ENCODE results near the gene STC2.

Gene STC2

DNA sequence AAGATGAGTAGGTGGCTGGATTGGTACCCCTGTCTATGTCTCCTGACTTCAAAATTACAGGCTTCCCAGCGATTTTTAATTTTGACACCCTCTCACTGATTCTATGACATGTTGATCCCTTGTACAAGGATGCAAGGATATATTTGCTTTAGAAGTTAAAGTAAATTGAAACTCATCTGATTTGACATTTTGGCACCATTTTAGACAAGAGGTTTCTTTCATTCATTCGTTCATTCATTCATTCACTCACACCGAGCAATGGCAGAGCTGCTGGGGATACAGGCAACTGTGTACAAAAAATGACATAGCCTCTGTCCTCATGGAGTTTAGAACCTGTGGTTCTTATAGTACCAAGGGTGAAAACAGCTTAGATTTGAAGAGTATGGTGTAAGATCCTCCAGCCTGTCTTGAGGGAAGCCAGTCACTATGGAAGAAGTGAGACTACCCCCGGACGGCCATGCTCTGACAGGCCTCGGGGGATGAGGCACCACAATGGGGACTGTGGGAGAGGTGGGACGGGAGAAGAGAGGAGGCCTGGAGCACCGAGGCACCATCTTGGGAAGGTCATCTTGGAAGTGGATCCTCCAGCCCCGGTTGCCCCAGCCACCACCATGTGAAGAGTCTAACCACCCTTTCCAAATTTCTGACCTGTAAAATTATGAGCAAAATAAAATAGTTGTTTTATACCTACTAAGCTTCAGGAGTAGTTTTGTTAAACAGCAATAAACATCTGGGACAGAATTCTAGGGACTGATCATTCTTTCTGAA, 16.2 kb downstream of the STC2 start:
- no peak for DNase-seq

DNA sequence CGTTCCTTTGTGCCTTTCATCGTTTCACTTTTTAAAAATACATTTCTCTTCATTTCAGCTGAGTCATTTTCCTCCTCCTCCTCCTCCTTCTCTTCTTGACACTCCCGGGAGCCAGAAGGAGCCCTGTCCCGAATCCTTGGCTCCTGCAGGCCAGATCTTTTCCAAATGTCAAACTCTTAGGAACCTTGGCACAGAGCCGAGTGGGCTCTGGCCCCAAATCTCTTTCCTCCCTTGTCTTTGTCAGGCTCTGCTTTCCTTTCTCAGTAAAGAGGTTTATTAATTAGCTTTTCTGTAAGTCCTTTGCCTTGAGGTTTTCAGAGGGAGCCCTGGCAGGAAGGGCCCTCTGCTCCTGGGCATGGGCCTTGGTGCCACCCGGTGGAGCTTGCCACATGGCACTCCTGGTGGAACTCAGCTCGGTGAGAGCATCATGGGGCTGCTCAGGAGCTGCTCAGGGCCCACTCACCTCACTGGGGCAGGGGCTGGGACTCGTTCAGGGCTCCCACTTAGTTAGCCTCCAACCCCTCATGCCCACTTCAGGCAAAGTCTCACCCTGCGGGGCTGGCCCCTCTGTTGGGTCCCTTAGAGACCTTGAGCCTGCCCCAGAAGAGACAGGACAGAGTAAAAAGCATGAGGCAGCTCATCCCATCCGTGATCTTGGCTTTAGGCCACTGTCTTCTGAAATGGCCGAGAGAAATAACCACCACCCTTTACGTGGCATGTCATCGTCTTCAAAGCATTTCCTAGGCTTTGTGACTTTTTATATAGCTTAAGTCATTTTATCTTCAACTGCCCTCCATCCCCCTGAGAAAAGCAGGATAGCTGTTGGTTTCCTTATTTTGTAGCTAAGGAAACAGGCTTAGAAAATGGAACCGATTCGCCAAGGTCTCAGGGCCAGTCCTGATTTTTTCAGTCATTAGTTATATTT, 17.1 kb downstream of the STC2 start:
- no peak for DNase-seq

DNA sequence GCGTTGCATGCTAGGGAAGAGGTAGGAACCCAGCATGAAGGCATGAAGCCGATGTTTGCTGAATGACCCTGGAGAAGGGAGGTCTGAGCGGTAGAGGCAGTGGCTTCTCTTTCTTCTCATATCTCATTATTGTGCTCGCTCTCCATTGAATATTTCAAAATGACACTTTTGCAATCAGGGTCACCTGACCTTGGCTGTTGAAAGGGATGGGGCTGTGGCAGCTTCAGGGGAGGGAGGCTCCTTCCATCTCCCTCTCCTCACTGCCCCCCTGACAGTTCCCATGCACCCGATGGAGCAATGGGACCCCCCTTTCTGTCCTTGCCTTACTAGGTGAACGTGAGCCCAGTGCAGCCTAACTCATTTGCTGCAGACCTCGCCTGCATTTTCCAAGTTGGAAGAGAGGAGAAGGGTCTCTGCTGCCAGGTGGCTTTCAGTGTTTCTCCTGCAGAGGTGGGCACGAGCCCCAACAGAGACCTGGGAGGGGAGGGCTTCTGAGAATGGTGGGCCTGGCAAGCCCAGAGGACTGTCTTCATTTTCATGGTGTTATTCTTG, 17.9 kb downstream of the STC2 start:
- DNase-seq, result no peak

- no peak for DNase-seq
Observed at GRCh38 chr5:173309731-173310130, 18.5 kb downstream of the STC2 start.

DNA sequence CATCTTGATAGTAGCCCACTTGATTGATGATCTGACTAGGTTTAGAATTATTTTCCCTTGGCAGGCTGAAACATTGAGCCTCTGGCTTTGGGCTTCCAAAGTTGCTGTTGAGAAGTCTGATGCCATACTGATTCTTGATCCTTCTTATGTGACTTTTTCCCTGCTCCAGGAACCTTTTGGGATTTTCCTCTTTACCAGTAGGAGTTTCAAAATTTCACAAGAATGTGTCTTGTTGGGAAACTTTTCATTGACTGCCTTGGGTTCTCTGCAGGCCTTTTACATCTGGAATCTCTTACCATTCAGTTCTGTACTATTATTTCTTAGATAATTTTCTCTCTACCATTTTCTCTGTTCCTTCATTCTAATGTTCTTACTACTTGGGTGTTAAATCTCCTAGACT, 20.0 kb downstream of the STC2 start:
- DNase-seq, result no peak

- no peak for DNase-seq
Observed at GRCh38 chr5:173307695-173308094, 20.5 kb downstream of the STC2 start.

GRCh38 chr5:173306695-173307094, 21.5 kb downstream of the STC2 start:
- DNase-seq, result no peak

- no peak for DNase-seq
Observed at GRCh38 chr5:173304591-173304988, 23.6 kb downstream of the STC2 start.

DNA sequence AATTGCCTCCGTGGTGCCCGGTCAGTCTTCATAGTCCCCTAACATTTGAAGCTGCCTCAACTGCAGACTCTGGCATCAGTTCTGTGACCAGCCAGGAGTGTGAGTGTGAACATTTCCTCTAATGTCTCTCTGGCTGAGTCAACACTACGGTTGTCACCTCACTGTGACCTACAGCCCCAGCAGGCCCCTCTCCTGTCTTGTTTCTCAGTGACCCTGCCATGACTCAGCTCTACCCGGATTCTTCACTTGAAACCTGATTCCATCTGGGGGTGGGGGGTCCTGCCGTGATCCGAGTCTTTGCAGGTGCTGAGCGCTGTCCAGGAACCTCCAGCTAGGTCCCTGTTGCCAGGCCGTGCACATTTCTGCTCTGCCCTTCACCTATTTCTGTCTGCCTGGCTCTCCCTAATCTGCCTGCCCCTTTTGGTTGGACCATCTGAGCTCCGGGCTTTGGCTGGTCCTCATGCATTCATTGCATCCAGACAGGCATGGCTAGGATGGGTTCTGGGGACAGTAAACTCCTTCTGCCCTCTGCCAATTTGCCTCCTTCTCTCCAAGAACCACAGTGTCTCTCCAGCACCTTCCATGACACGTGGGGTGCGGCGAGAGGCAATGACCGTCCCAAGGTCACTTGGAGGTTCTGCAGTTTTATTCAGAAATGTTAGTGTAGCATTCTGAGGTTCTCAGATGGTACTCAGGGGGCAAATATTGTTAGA, 24.2 kb downstream of the STC2 start:
- DNase-seq, result no peak

GRCh38 chr5:173302546-173303155, 25.6 kb downstream of the STC2 start:
- DNase-seq, result no peak

DNA sequence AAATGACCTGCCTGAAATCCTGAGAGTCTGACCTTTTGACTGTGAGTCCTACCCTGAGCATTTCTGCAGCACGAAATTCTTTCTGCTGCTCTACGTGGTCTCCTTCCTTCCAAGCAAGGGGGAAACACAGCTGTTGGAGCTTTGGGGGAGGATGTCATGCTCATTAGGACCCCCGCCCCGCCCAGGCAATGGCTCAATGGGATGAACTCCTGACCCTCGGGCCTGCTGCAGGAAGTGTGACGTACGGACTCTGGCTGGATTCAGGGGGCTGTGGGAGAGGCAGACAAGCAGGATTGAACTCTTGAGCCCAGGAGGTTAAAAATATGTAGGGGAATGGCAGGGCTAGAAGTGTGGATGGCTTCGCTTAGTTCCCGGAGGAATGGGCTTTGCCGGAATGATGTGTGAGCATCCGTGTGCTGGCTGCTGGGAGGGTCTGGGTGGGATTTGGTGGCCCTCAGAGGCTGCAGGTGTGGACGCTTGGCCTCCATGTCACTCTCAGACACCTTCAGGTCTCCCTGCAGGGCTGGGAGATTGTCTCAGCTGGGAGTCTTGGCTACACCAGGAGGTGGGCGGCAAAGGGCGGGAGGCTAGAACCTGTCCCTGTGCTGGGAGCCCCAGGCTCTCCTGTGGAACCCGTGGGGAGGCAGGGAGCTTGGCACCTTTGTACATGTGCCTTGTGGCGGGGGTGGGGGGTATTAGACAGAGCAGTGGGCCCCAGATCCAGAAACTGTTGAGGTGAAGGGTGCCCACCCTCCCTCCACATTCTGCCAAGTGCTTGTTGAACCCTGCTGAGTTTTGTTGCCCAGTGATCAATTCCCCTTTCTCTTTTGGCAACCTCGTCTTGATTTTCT, 26.3 kb downstream of the STC2 start:
- DNase-seq, result no peak

GRCh38 chr5:173300389-173301047, 27.7 kb downstream of the STC2 start:
- DNase-seq, result no peak

GRCh38 chr5:173299820-173300219, 28.4 kb downstream of the STC2 start:
- no peak for DNase-seq

DNA sequence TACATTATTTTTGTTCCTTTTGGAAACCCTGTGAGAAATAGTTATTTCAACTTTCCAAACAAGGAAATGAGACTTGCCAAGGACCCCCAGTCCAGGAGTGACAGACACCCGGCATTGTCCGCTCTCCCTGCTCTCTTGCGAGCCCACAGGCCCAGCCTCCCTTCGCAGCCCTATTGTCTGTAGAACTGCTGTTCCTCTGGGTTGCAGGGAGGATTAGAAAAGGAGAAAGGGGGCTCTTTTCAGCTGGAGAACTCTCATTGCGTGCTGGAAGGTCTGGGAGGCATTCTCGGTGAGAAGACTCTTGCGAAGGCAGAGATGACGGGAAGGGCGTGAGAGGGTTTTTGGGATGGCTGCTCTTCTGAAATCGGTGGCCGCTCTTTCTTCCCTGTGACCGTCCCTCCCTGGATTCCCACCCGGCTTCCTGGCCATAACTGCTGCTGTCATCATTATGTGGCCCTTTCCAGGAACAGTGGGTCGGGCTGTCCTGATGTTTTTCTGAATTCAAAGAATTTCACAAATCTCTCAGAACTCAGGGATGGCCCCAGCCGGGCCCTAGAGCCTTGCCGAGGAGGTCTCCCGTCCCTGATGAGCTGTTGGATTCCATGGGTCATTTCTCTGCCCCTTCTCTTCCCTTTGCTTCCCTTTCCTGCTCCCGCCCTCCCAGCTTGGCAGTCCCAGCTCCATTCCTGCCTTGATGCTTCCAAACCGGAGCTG, 29.8 kb downstream of the STC2 start:
- no peak for DNase-seq

DNA sequence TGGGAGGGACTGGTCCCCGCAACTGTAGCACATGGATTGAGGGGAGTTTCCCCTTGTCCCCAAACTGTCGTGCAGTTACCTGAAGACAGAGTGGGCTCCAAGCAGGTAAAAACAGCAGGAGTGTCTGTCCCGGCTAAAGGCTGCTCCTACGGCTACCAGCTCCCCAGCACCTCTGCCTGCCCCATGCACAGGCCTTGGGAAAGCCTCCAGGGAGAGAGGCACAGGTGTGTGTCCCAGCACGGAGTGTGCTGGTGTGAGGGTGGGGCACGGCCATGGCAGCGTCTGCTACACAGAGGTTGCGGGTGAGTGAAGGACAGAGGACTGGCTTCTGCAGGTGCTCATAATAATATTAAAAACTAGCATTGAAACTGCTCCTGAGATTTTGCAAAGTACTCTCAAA, 30.4 kb downstream of the STC2 start:
- DNase-seq, result no peak

DNA sequence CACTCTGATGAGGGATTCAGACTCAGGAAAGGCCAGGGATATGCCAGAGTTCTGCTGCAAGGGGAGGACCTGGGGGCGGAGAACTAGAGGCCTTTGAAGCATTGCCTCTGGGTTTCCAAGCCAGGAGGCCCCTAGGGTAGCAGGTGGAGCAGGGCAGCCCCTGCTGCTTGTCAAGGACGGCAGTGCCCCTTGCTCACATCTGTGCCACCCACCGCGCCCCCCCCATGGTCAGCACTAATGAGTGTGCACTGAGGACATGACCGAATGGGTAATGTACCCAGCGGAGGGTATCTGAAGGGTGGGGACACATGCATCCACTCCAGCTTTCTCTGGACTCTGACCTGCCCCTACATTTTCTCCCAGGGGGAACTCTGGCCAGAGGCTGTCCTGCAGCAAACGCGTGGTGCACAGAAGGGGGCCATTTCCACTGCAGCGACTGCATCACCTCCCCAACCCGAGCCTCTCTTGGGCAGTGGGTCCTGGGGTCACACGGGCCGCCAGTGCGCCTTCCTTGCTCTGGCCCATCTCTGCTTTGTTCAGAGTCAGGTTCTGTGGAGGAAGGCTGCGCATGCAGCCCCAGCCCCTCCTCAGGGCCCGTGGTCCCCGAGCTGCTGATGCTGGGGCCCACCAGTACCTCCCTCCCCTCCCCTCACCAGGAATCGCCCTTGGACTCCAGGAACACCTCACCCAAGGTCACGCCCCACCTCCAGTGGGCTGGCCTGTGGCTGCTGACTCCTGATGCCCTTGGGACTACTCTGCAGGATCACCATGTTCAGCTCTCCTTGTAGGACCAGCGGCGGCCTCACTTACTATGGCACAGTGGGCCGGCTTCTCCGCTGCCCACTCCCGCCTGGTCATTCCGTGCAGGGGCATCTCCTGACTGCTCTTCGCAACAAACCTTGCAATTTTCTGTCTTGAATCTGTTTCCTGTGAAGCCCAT, 31.2 kb downstream of the STC2 start:
- DNase-seq, result no peak

DNA sequence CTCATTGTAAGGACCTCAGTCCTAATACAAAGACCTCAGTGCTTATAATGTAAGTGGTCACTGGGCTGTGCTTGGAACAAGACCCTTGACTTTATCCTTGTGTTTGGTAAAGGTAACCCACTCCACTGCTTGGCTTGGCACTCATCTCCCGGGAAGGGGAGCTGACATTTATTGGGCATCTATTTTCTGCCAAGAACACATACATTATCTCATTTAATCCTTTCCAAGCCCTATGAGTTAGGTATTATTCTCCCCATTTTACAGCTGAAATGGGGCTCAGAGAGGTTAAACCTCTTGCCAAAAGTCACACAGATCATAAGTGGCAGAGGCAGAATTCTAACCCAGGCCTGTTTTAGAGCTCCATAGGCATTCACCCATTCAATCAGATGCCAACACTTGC, 32.4 kb downstream of the STC2 start:
- DNase-seq, result no peak

GRCh38 chr5:173294673-173295320, 33.4 kb downstream of the STC2 start:
- DNase-seq, result no peak

Data from activated T-cell treated with anti-CD3 and anti-CD28 coated beads, Interleukin-2, amount 50 U/mL, for 1 hour (primary cell).